Epithelial cell of proximal tubule (primary cell): ENCODE measurements around the gene CLPTM1L. TPM values are rescaled to one million over a fixed set of nuclear protein-coding genes. Genes with fewer than 3 reads are reported as not detected.
"Not testable (repeated sequence)": the region's sequence is repeated elsewhere in the genome, so short reads cannot be mapped to it uniquely, and the experiment has no call there.

ENCODE experiments used
- DNase-seq: peaks from one replicate; pipeline ENCODE4 v3.0.0-alpha.2; 2011; ENCODE audit warnings: low read depth
- H3K4me3 ChIP-seq: 2 replicates; pipeline ENCODE4 v1.5.1; 2011; ENCODE audit warnings: low read depth, mild to moderate bottlenecking, low read length
- CTCF ChIP-seq: conservative IDR thresholded peaks from 2 replicates; pipeline ENCODE4 v1.5.1; 2012; ENCODE audit warnings: low read depth, mild to moderate bottlenecking, low read length
- total RNA-seq: library from RNA; depleted of rRNA; stranded (reverse); fragments of >200 nt; gene quantifications from 2 replicates; pipeline ENCODE4 v1.2.3, GENCODE V29; 2015

CLPTM1L gene
- total RNA-seq, 1 donor from 2014 or later, result 112 TPM

- no peak for DNase-seq
- no peak overlapping the region for H3K4me3 ChIP-seq
- no peak for TF ChIP-seq CTCF
These were observed 14.6 kb downstream of the CLPTM1L start for GRCh38 chr5:1330146-1330846.

GRCh38 chr5:1329111-1329579 lies 15.8 kb downstream of the CLPTM1L start:
- no peak for DNase-seq
- TF ChIP-seq CTCF, result no peak
- H3K4me3 ChIP-seq, result no peak overlapping the region

GRCh38 chr5:1328237-1329110 lies 16.4 kb downstream of the CLPTM1L start:
- not testable (repeated sequence) for H3K4me3 ChIP-seq, DNase-seq

GRCh38 chr5:1326901-1327756 lies 17.8 kb downstream of the CLPTM1L start:
- H3K4me3 ChIP-seq, DNase-seq: not testable (repeated sequence)

- DNase-seq, H3K4me3 ChIP-seq: not testable (repeated sequence)
These were observed 18.4 kb downstream of the CLPTM1L start for GRCh38 chr5:1326532-1326875.

- TF ChIP-seq CTCF, result no peak
- no peak for DNase-seq
- no peak overlapping the region for H3K4me3 ChIP-seq
These were observed 18.9 kb downstream of the CLPTM1L start for GRCh38 chr5:1325870-1326531.

- DNase-seq, result no peak
- no peak for TF ChIP-seq CTCF
- H3K4me3 ChIP-seq, result no peak overlapping the region
These were observed 19.6 kb downstream of the CLPTM1L start for GRCh38 chr5:1325191-1325741.
